RWPE1 (cell line): Measurements from ENCODE around the gene NRARP.

ENCODE experiments used
- CTCF ChIA-PET: fragments of 350-600 bp; sonication (Branson Sonifier 250); formaldehyde crosslinking; extraction: SDS; loops from one replicate; lab custom pipeline; 2021; lab: Yijun Ruan, JAX
- POLR2A ChIA-PET: fragments of 400-600 bp; formaldehyde crosslinking; extraction: SDS; loops from one replicate; lab custom pipeline; 2020; ENCODE audit warnings: antibody characterized with exemption; ENCODE audit not compliant: low non-redundant PET; lab: Yijun Ruan, JAX
- DNase-seq: peaks from one replicate; pipeline ENCODE4 v3.0.0; 2012; ENCODE audit warnings: low spot score
- H3K27ac ChIP-seq: fragments of 450-650 bp; 2 replicates; pipeline ENCODE4 v1.5.1; 2017
- TF ChIP-seq, protein P1 (sequence below): fragments of 450-650 bp; conservative IDR thresholded peaks from 2 replicates; pipeline ENCODE4 v1.5.1; 2017; ENCODE audit warnings: low read depth, mild to moderate bottlenecking

NRARP gene

DNA sequence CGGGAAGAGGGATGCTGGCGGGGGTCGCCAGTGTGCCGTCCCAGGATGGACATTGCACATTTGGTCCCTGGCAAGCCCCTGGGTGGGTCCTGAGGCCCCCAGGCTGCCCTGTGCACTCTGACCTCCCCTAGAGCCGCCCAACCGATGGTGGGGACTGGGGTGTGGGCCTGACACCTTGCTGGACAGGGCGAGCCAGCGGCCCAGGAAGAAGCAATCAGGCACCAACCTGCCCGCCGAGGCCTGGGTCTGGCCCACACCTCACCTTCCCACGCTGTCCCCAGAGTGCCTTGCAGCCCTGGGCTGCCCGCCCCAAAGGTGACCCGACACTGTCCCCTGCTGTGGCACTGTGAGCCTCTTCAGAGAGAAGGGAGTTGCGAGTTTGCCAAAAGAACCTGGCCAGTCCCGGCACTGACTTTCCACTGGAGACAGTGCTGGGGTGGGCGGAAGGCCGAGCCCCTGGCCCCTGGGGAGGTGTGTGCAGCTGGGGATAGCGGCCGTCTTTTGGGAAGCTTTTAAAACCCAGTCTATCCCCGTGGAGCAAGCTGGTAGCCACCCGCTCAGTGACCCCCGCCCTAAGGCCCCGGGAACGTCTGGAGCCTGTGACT is 12.0 kb upstream of the NRARP start:
- CTCF ChIA-PET, result interaction anchor here (0.8 to 1.9 kb wide), 3 partner anchors 12 to 110 kb away, joined by 4 to 11 read pairs (median 5); partner anchors contain the start of gene NRARP

DNA sequence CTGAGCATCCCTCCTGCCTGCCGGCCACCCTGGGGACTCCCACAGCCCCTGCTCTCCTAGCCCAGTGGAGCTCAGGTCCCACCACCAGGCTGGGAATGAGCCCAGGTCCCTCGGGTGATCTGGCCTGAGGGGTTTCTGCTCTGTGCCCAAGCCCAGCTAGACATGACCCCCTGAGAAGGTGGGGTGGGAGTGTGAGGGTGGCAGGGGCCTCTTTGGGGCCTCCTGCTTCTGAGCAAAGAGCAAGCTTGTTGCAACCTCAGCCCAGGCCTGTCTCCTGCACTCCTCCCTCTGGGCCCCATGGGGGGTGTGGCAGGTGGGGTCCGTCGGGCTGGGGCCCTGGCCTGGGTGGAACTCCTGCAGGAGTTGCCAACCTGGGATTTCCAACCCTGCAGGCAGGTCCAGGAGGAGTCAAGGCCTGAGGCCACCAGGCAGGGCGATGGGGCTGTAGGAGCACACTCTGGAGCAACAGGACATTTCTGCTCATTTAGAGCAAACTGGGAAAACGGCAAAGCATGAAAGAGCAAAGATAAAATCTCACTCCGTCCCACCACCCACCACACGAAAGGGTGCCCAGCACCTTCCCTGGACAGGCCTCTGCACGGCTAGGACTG is 11.4 kb upstream of the NRARP start:
- TF ChIP-seq, protein P1, sequence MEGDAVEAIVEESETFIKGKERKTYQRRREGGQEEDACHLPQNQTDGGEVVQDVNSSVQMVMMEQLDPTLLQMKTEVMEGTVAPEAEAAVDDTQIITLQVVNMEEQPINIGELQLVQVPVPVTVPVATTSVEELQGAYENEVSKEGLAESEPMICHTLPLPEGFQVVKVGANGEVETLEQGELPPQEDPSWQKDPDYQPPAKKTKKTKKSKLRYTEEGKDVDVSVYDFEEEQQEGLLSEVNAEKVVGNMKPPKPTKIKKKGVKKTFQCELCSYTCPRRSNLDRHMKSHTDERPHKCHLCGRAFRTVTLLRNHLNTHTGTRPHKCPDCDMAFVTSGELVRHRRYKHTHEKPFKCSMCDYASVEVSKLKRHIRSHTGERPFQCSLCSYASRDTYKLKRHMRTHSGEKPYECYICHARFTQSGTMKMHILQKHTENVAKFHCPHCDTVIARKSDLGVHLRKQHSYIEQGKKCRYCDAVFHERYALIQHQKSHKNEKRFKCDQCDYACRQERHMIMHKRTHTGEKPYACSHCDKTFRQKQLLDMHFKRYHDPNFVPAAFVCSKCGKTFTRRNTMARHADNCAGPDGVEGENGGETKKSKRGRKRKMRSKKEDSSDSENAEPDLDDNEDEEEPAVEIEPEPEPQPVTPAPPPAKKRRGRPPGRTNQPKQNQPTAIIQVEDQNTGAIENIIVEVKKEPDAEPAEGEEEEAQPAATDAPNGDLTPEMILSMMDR, result no peak
- ChIA-PET POLR2A (interaction anchor here (1.1 kb wide), 1 partner anchor 11 kb away, joined by 3 read pairs; the partner anchor contains the start of gene NRARP), CTCF (interaction anchor here (0.8 to 1.9 kb wide), 5 partner anchors 11 to 132 kb away, joined by 3 to 11 read pairs (median 4); partner anchors contain the start of gene NRARP)
- DNase-seq, result peak; percentile 3
- peak overlapping the region; percentile 64 for H3K27ac ChIP-seq

More for the DNA sequence above, 12.0 kb upstream of the NRARP start:
- peak; percentile 5 for DNase-seq
- H3K27ac ChIP-seq, result peak overlapping the region; percentile 64
- TF ChIP-seq, protein P1, result no peak
- POLR2A ChIA-PET, result no interaction called here

DNA sequence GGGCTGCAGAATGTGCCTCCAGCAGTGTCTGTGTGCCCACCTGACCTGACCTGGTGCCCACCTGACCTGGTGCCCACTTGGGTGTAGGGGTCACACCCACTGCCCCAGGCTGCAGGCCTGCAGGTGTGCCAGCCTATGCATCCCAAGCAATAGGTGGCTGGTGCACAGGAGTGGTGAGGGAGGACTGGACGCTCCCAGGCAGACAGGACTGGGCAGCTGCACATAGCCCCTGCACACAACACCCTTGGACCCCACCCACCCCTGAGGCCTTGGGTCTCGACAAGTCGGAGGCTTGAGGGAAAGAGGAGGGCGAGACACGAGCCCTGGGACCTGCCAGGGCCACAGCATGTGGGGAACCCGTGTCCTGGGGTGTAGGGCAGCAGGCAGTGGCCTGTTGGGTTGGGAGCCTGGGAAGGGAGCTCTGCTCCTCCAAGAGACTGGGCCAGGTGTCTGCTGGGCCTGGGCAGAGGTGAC is 10.8 kb upstream of the NRARP start:
- H3K27ac ChIP-seq, result peak overlapping the region; percentile 64
- POLR2A ChIA-PET, result interaction anchor here (1.1 kb wide), 1 partner anchor 11 kb away, joined by 3 read pairs; the partner anchor contains the start of gene NRARP

DNA sequence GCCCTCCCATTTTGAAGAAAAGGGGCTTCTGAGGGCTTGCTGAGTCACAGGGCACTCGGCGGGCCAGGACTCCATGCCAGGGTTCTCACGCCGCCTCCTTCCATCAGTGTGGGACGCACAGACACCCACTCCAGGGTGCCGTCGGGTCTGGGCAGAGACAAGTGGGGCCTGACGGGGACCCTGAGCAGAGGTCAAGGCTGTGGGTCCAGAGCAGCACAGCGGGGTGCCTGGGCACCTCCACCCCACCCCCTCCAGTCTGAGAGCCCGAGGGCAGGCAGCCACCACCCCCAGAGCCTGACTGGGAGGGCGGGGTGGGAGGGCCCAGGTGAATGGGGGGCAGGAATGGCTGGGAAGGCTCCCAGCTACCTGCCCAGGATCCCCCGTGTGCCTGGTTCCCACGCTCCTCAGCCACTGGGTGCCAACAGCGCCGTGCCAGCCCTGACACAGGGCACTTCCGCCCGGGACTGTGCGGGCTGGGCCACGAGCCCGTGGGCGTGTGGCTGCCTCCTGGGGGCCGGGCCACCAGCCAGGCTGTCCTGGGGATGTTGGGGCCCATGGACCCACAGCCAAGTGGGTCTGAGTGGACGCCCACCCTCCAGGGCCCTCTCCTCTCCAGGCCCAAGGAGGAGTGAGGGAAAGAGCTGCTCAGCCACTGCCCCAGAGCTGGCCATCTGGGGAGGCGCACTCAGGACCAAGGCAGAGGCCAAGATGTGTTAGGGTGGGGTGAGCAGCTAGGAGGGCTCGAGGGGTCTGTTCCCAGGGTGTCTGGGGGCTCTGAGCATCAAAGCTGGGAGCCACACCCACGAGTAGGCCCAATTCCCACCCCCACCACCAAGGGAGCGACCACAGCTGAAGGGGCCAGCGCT is 10.1 kb upstream of the NRARP start:
- CTCF ChIA-PET, result interaction anchor here (0.5 to 1.9 kb wide), 7 partner anchors 10 to 332 kb away, joined by 3 to 11 read pairs (median 3); partner anchors contain the start of gene NRARP
- TF ChIP-seq, protein P1, result no peak
- no peak for DNase-seq
- POLR2A ChIA-PET, result interaction anchor here (1.1 kb wide), 1 partner anchor 10 kb away, joined by 3 read pairs; the partner anchor contains the start of gene NRARP
- H3K27ac ChIP-seq, result peak overlapping the region; percentile 64

More for the DNA sequence above, 10.8 kb upstream of the NRARP start:
- CTCF ChIA-PET, result interaction anchor here (0.6 to 1.9 kb wide), 7 partner anchors 11 to 331 kb away, joined by 3 to 11 read pairs (median 4); partner anchors contain the start of gene NRARP
- DNase-seq, result no peak
- TF ChIP-seq, protein P1, result no peak

DNA sequence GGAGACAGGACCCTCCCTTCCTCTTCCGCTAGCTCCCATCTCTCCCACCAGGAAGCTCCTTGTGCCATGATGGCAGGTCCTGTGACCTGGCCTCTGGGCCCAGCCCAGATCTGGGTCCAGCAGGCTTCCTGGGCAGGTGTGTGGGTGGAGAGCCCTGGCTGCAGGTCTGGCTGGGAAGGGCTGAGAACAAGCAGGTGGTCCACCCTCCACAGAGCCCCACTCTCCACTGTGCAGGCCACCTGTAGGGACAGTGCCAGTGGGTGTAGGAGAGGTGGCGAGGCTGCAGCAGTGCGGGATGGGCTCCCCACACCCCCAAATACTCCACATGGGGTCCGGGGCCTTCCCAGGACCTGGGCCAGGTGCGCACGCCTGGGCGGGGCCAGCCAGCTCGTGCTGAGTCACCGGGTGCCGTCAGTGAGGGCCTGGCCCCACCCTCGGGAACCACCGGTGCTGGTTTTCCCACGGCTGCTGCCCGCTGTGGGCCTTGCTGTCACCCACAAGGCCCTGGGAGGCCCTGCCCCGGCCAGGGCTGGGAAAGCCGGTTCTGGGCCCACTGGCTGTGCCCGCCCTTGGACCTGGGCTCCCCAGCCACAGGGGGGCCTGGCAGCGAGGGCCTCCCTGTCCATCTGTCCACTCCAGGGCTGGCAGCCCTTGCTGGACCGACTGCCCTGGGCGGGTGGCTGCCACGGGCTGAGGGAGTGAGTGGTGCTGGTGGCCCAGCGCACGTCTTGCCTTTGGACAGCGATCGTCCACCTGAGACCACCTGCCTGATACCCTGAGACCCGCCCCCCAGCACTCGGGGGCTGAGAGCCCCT is 9.3 kb upstream of the NRARP start:
- ChIA-PET CTCF (interaction anchor here (0.5 to 1.5 kb wide), 3 partner anchors 9 to 1120 kb away, joined by 3 to 7 read pairs (median 3); partner anchors contain the start of gene NRARP), POLR2A (interaction anchor here (0.6 kb wide), 2 partner anchors 111 to 305 kb away, joined by 3 to 4 read pairs; no protein-coding TSS in a partner anchor)
- H3K27ac ChIP-seq, result peak overlapping the region; percentile 64
- peak; percentile 99 for DNase-seq
- TF ChIP-seq, protein P1, result no peak
